Measurements from ENCODE around the gene BAG3.

BAG3 gene

DNA sequence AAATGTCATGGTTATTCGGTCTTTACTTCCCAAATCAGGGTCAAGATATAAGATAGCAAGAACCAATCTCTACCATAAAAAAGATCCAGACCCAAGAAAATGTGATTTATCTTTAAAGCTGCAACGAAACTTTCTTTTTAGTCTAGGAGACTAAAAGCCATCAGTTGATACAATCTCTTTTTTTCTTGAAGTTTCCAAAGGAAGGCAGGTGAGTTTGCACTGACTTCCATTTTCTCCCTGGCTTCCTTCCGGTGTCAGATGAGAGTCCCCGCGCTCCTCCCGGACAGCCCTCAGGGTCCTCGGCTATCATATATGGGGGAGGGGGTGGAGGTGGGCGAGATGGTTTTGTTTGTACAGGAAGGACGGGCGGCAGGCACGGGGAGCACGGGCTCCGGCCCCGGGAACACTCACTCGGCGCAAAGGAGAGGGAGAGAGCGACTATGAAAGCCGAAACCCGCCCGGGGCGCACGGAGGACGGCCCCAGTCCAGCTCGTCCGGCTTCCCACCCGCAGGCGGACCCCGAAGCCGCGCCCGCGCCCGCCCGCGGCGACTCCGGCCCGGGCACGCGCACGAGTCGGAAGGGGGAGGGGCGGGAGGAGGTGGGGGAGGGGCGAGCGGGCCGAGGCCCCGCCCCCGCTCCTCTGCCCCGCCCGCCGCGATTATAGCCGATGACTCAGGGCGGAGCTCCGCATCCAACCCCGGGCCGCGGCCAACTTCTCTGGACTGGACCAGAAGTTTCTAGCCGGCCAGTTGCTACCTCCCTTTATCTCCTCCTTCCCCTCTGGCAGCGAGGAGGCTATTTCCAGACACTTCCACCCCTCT is at the start of gene BAG3:
BAG3 (plus strand) TSS at position 689 of the 822 bp plus-strand sequence. CDS start 296 bp downstream, outside the sequence.
- DNase-seq (ENCODE audit: low read depth) = peak; percentile 88
- TF ChIP-seq, protein P1, sequence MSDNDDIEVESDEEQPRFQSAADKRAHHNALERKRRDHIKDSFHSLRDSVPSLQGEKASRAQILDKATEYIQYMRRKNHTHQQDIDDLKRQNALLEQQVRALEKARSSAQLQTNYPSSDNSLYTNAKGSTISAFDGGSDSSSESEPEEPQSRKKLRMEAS (IDR thresholded peaks at IDR 0.05; ENCODE audit: low read depth, low read length) = peak; percentile 47
- TF ChIP-seq POLR2A (IDR thresholded peaks at IDR 0.05; ENCODE audit: extremely low read depth, insufficient read length) = peak; percentile 84
- no peak for TF ChIP-seq MYC (IDR thresholded peaks at IDR 0.05; ENCODE audit: low read depth, low read length)
- TF ChIP-seq, protein P2, sequence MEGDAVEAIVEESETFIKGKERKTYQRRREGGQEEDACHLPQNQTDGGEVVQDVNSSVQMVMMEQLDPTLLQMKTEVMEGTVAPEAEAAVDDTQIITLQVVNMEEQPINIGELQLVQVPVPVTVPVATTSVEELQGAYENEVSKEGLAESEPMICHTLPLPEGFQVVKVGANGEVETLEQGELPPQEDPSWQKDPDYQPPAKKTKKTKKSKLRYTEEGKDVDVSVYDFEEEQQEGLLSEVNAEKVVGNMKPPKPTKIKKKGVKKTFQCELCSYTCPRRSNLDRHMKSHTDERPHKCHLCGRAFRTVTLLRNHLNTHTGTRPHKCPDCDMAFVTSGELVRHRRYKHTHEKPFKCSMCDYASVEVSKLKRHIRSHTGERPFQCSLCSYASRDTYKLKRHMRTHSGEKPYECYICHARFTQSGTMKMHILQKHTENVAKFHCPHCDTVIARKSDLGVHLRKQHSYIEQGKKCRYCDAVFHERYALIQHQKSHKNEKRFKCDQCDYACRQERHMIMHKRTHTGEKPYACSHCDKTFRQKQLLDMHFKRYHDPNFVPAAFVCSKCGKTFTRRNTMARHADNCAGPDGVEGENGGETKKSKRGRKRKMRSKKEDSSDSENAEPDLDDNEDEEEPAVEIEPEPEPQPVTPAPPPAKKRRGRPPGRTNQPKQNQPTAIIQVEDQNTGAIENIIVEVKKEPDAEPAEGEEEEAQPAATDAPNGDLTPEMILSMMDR (IDR thresholded peaks at IDR 0.05; ENCODE audit: low read depth, low read length) = no peak
- H3K4me3 ChIP-seq (ENCODE audit: low read depth, low read length) = peak within 1 kb of the TSS; percentile 78

DNA sequence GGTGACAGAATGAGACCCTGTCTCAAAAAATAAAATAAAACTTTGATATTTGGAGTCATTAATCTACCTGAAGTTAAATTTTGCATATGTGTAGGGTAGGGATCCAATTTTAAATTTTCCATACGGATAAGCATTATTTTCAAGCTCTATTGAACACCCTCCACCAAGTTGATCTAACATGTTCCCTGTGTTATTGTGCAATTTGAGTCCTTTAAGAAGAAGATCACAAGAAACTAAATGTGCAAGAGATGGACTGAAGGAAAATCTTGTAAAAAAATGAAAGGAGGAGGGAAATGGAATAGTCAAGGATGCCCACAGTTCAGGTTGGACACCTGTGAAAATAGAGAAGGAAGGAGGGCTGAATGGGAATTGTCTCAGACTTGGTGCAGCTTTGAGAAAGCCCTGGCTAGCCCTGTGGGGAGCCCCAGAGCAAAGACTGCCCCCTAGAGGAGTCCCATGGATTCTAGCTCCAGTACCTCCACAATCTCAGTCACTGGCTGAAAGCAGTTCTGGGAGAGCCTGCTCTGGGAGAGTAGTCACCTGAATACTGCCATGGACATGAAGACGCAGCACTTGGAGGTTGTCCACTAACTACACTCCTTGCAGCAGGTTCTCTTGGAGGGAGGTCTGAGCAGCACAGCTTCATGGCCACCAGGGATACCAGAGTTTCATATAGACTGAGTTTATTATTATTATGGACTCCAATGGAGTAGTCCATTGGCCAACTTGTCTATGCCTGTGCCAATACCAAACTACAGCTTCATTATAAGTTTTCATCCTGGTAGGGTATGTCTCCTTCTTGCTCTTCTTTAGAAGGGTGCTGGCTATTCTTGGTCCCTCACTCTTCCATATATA is 48.7 kb upstream of the BAG3 start:
- DNase-seq (ENCODE audit: low read depth) = peak; percentile 64
- no peak overlapping the region for H3K4me3 ChIP-seq (ENCODE audit: low read depth, low read length)
- TF ChIP-seq, protein P2 (IDR thresholded peaks at IDR 0.05; ENCODE audit: low read depth, low read length) = peak; percentile 94
- no peak for TF ChIP-seq POLR2A (IDR thresholded peaks at IDR 0.05; ENCODE audit: extremely low read depth, insufficient read length)

DNA sequence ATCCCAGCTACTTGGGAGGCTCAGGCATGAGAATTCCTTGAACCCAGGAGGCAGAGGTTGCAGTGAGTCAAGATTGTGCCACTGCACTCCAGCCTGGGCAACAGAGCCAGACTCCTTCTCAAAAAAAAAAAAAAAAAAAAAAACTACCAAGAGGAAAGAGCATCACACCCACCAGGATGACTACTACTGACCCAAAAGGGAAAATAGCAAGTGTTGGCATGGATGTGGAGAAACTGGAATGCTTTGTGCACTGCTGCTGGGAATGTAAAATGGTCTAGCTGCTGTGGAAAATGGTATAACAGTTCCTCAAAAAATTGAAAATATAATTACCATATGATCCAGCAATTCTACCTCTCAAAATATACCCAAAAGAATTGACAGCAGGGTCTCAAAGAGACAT is 46.7 kb upstream of the BAG3 start:
- DNase-seq (ENCODE audit: low read depth) = no peak
- H3K4me3 ChIP-seq (ENCODE audit: low read depth, low read length) = no peak overlapping the region
- no peak for TF ChIP-seq POLR2A (IDR thresholded peaks at IDR 0.05; ENCODE audit: extremely low read depth, insufficient read length)
- TF ChIP-seq, protein P1 (IDR thresholded peaks at IDR 0.05; ENCODE audit: low read depth, low read length) = no peak
- no peak for TF ChIP-seq MYC (IDR thresholded peaks at IDR 0.05; ENCODE audit: low read depth, low read length)
- TF ChIP-seq, protein P2 (IDR thresholded peaks at IDR 0.05; ENCODE audit: low read depth, low read length) = no peak

DNA sequence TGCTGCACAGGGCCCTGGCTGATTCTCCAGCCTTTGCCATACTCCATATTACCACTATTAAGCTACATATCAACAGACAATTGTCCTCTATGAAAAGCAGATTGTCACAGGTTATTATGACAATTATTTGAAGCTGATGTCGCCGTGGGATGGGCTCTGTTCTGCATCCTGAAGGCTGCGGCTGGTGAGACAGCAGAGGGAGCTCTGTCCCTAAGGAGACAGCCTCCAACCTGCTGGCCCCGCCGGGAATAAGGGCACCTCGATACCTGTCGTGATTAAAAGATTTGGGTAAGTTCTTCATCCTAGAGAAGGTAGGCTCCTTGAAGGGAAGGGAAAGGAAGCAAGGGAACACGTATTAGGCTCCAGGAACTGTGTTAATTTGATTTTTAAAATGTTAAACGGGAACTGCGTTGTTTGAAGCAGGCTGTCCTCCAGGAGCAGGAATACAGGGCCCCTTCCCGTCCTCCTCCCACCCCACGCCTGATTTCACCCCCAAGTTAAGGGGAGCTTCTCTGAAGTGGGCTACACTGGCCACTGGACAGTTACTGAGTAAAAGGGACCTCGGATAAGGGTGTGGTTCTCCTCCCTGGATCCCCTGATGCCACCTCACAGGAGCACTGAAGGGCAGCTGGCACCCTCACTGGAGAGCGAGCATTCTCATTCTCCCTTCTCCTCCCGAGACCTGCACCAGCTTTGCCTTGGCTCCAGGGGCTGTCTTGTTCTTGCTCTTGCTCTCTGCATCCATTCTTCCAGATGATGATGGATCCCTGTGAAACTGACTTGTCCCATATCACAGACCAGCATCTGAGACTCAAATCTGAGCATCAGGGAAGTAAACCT is 42.6 kb upstream of the BAG3 start:
- no peak overlapping the region for H3K4me3 ChIP-seq (ENCODE audit: low read depth, low read length)
- TF ChIP-seq POLR2A (IDR thresholded peaks at IDR 0.05; ENCODE audit: extremely low read depth, insufficient read length) = no peak
- TF ChIP-seq, protein P2 (IDR thresholded peaks at IDR 0.05; ENCODE audit: low read depth, low read length) = peak; percentile 61
- DNase-seq (ENCODE audit: low read depth) = peak; percentile 50

DNA sequence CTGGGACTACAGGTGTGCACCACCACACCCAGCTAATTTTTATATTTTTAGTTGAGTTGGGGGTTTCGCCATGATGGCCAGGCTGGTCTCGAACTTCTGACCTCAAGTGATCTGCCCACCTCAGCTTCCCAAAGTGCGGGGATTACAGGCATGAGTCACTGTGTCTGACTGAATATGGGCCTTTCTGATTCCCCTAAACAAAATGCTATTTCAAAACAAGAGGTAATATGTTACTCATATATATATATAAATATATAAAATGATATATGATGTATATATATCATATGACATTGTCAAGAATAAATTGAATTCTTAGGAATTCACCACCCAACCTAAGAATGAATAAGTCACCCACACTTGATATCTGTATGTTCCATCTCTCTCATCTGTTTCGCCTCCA is 41.7 kb upstream of the BAG3 start:
- TF ChIP-seq, protein P1 (IDR thresholded peaks at IDR 0.05; ENCODE audit: low read depth, low read length) = no peak
- TF ChIP-seq POLR2A (IDR thresholded peaks at IDR 0.05; ENCODE audit: extremely low read depth, insufficient read length) = no peak

DNA sequence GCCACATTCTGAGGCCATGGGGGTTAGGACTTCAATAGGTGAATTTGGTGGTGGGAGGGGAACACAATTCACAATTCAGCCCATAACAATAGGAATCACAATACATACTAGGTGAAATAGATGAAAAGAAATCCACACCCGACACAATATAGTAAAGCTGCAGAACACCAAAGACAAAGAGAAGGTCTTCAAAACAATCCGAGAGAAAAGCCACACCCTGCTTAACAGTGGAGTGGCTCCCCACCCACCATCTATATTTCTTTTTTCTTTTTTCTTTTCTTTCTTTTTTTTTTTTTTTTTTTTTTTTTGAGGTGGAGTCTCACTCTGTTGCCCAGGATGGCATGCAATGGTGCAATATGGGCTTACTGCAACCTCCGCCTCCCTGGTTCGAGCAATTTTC is 39.7 kb upstream of the BAG3 start:
- no peak for TF ChIP-seq MYC (IDR thresholded peaks at IDR 0.05; ENCODE audit: low read depth, low read length)
- TF ChIP-seq, protein P2 (IDR thresholded peaks at IDR 0.05; ENCODE audit: low read depth, low read length) = no peak
- TF ChIP-seq POLR2A (IDR thresholded peaks at IDR 0.05; ENCODE audit: extremely low read depth, insufficient read length) = no peak
- TF ChIP-seq, protein P1 (IDR thresholded peaks at IDR 0.05; ENCODE audit: low read depth, low read length) = no peak
- DNase-seq (ENCODE audit: low read depth) = no peak
- no peak overlapping the region for H3K4me3 ChIP-seq (ENCODE audit: low read depth, low read length)

More for the DNA sequence above, 41.7 kb upstream of the BAG3 start:
- no peak for DNase-seq (ENCODE audit: low read depth)
- no peak overlapping the region for H3K4me3 ChIP-seq (ENCODE audit: low read depth, low read length)

Data from NB4 (cell line).